Vagina (tissue), 2 donors: ENCODE data around the gene RPS6KC1. TPM values are rescaled to one million over a fixed set of nuclear protein-coding genes. Genes with fewer than 3 reads are reported as not detected.

Experiments used
- DNase-seq, 2 donors: peaks; one replicate each; pipeline ENCODE4 v3.0.0-alpha.2; 2017; ENCODE audit errors: extremely low spot score in 2 of 2
- H3K27ac ChIP-seq: fragments of 200-600 bp; sonication (generic); one replicate; pipeline ENCODE4 v1.5.1; 2019
- H3K27me3 ChIP-seq: fragments of 200-600 bp; sonication (generic); one replicate; pipeline ENCODE4 v1.5.1; 2019
- H3K36me3 ChIP-seq, 2 donors: fragments of 200-600 bp; sonication (generic); one replicate each; pipeline ENCODE4 v1.5.1; 2017 to 2019
- H3K4me1 ChIP-seq: fragments of 200-600 bp; sonication (generic); one replicate; pipeline ENCODE4 v1.5.1; 2019
- H3K4me3 ChIP-seq, 2 donors: fragments of 200-600 bp; sonication (generic); 1 replicate in 1 of 2; 2 replicates in 1 of 2; pipeline ENCODE4 v1.5.1; 2016 to 2019
- H3K9me3 ChIP-seq: fragments of 200-600 bp; sonication (generic); one replicate; pipeline ENCODE4 v1.5.1; 2019
- CTCF ChIP-seq, 3 experiments: fragments of 450-650 bp in 2 of 3; fragments of 200-600 bp in 1 of 3; sonication (generic) in 1 of 3; IDR thresholded peaks; one replicate each; pipeline ENCODE4 v1.5.1; 2017 to 2019; ENCODE audit warnings: antibody characterized with exemption in 3 of 3, mild to moderate bottlenecking in 2 of 3, moderate library complexity in 2 of 3
- POLR2A ChIP-seq, 2 donors: fragments of 450-650 bp; IDR thresholded peaks; one replicate each; pipeline ENCODE4 v1.6.1; 2017; ENCODE audit warnings: antibody characterized with exemption in 2 of 2, mild to moderate bottlenecking in 2 of 2, moderate library complexity in 2 of 2
- POLR2AphosphoS5 ChIP-seq, 2 donors: sonication (generic); formaldehyde crosslinking; IDR thresholded peaks; one replicate each; pipeline ENCODE4 v1.9.0; 2017; ENCODE audit warnings: antibody characterized with exemption in 2 of 2, mild to moderate bottlenecking in 2 of 2, low read depth in 1 of 2; ENCODE audit not compliant: insufficient read depth in 1 of 2
- intact Hi-C: fragments of 100-400 bp; cut with DNase I; formaldehyde crosslinking; loops from one replicate; pipeline ENCODE4 v1.15.1; 2023
- total RNA-seq: library from RNA; depleted of rRNA; stranded (reverse); fragments of >200 nt; gene quantifications from one replicate; pipeline ENCODE4 v1.2.3, GENCODE V29; 2016

Gene RPS6KC1
- total RNA-seq, 1 donor from 2014 or later = 14.2 TPM

- Histone ChIP-seq H3K4me1 (no peaks in the 10 kb centered on the region), H3K36me3 (no peaks in the 10 kb centered on the region), H3K9me3 (no peaks in the 10 kb centered on the region), H3K27ac (no peak overlapping the region), H3K4me3 (no peak overlapping the region), H3K27me3 (no peaks in the 10 kb centered on the region)
- TF ChIP-seq POLR2AphosphoS5 (IDR thresholded peaks at IDR 0.05; ENCODE audit: insufficient read depth in 1 of 2, low read depth in 1 of 2) (no peak), CTCF (IDR thresholded peaks at IDR 0.05) (no peak)
- no peak for DNase-seq
- intact Hi-C loops = no loop called here
These were observed 52.6 kb downstream of the RPS6KC1 start for GRCh38 chr1:213103377-213104306.

- TF ChIP-seq POLR2A (IDR thresholded peaks at IDR 0.05) (no peak), CTCF (IDR thresholded peaks at IDR 0.05) (no peak), POLR2AphosphoS5 (IDR thresholded peaks at IDR 0.05; ENCODE audit: insufficient read depth in 1 of 2, low read depth in 1 of 2) (no peak)
- DNase-seq = no peak
- Histone ChIP-seq H3K9me3 (no peaks in the 10 kb centered on the region), H3K4me3 (no peak overlapping the region), H3K27ac (no peak overlapping the region), H3K36me3 (no peaks in the 10 kb centered on the region), H3K4me1 (no peaks in the 10 kb centered on the region), H3K27me3 (no peaks in the 10 kb centered on the region)
- intact Hi-C loops = no loop called here
These were observed 53.6 kb downstream of the RPS6KC1 start for GRCh38 chr1:213104604-213105003.

- peaks cover 5% of the 10 kb centered on the region for H3K4me1 ChIP-seq
- intact Hi-C loops = no loop called here
- H3K4me3 ChIP-seq = no peak overlapping the region
- no peaks in the 10 kb centered on the region for H3K9me3 ChIP-seq
- DNase-seq = no peak
- TF ChIP-seq POLR2A (IDR thresholded peaks at IDR 0.05) (no peak), CTCF (IDR thresholded peaks at IDR 0.05) (no peak), POLR2AphosphoS5 (IDR thresholded peaks at IDR 0.05; ENCODE audit: insufficient read depth in 1 of 2, low read depth in 1 of 2) (no peak)
- H3K27ac ChIP-seq = no peak overlapping the region
- H3K36me3 ChIP-seq = no peaks in the 10 kb centered on the region
- H3K27me3 ChIP-seq = no peaks in the 10 kb centered on the region
These were observed 55.3 kb downstream of the RPS6KC1 start for GRCh38 chr1:213106298-213106697.

GRCh38 chr1:213107613-213108012 is 56.6 kb downstream of the RPS6KC1 start:
- no peak overlapping the region for H3K27ac ChIP-seq
- intact Hi-C loops = no loop called here
- DNase-seq = no peak
- H3K4me1 ChIP-seq = peaks cover 5% of the 10 kb centered on the region
- H3K4me3 ChIP-seq = no peak overlapping the region
- H3K27me3 ChIP-seq = no peaks in the 10 kb centered on the region
- TF ChIP-seq CTCF (IDR thresholded peaks at IDR 0.05) (no peak), POLR2A (IDR thresholded peaks at IDR 0.05) (no peak), POLR2AphosphoS5 (IDR thresholded peaks at IDR 0.05; ENCODE audit: insufficient read depth in 1 of 2, low read depth in 1 of 2) (no peak)
- H3K9me3 ChIP-seq = no peaks in the 10 kb centered on the region
- no peaks in the 10 kb centered on the region for H3K36me3 ChIP-seq
